Hindlimb muscle (tissue), 1 donor: ENCODE data around the gene PRKAR1B. TPM values are rescaled to one million over a fixed set of nuclear protein-coding genes. Genes with fewer than 3 reads are reported as not detected.

Source experiments
- DNase-seq: peaks from one replicate; pipeline ENCODE4 v3.0.0-alpha.2; 2013
- polyA plus RNA-seq: library from polyadenylated mRNA; unstranded; fragments of 120-200 nt; gene quantifications from one replicate; pipeline ENCODE4 v1.2.1, GENCODE V29; 2013; ENCODE audit not compliant: insufficient read length

The PRKAR1B gene
- polyA plus RNA-seq, 1 donor = 35.7 TPM

- DNase-seq = no peak
These were observed 220.7 kb downstream of the PRKAR1B start for GRCh38 chr7:506391-506831.

DNA sequence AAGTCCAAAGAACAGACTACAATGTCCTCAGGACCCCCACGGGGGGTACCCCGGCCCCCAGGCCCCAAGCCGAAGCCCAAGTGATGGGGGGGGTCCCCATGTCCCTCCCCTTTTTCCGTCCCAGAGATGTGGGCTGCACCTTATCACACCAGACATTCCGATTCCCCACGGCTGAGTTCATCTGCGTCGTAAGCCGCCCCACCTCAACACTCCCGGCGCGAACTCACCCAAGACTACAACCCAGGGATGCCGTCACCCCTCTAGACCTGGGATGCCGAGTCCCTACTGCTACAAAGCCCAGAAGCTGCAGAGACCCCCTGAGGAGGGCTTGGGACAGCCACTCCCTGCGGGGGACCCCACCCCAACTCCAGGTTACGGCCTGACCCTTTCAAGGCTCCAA is 221.9 kb downstream of the PRKAR1B start:
- no peak for DNase-seq

DNA sequence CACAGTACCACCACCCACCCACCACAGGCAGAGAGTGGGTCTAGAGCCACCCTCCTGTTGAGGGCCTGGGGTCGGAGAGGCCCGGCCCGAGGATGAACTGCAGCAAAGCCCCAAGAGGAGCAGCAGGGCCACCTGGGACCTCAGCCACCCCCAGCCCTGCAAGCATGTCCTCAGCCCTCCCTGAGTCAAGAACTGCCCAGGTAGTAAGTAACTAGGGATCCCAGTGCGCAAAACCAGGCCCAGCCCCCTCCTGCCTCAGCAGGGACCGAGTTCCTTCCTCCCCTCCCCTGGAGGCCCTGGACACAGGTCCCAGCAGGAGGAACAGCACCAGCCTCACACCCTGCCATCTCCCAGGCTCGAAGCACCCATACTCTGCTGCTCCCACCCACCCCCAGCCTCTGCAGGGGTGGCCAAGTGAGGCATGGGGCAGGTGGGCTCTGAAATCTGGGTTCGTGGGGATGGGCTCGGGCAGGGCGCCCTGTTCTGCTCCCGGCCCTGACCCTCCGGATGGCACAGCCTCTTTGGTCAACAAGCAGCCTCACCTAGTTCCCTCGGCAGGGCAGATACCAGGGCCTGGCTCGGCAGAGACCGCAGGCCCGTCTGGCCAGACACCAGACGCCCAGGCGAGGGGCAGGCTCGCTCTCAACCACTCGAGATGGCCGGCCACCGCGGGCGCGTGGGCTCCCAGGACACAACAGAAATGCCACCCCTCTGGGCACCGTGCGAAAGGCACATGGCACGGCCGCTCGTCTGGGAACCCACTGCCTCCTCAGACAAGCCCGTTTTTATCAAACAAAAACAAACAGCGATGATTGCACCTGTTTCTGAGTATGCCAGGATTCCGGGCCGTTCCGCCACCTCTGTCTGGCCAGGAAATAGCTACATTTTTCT is 222.6 kb downstream of the PRKAR1B start:
- DNase-seq = no peak

DNA sequence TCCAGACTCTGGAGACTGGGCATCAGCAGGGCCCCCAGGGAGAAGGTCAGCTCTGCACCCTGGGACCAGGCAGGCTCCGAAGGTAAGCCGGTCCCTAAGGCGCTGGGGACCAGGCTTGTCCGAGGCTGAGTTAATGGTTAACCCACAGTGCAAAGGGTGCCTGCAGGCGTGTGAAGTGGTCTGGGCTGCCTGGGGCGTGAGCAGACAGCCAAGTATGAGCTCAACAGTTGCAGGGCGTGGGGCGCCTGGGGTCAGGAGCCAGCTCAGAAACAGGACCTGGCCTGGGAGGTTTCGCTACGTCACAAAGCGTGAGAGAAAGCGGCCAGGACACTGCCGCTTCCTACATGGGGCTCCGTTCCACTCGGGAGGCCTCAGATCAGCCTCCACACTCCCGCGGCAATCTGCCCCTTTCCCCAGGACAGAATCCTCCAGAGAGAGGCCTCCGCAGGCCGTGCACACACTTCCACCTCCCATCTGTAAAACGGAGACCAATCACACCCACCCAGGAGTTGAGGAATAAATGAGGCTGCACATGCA is 223.4 kb downstream of the PRKAR1B start:
- no peak for DNase-seq

GRCh38 chr7:502296-502695 is 224.8 kb downstream of the PRKAR1B start:
- no peak for DNase-seq

DNA sequence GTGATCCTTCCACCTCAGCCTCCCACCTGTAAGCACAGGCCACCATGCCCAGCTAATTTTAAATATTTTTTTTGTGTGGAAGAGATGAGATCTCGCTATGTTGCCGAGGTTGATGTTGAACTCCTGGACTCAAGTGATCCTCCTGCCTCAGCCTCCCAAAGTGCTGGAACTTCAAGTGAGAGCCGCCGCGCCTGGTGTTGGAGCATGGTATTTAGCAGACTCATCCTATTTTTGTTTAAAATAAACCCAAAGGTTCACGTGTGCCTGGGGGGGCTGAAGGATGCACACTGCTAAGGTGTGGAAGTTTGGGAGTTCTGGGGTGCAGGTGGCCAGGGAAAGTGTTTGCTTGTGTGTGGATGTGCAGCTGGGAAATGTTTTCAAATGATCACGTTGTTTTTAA is 225.6 kb downstream of the PRKAR1B start:
- no peak for DNase-seq

DNA sequence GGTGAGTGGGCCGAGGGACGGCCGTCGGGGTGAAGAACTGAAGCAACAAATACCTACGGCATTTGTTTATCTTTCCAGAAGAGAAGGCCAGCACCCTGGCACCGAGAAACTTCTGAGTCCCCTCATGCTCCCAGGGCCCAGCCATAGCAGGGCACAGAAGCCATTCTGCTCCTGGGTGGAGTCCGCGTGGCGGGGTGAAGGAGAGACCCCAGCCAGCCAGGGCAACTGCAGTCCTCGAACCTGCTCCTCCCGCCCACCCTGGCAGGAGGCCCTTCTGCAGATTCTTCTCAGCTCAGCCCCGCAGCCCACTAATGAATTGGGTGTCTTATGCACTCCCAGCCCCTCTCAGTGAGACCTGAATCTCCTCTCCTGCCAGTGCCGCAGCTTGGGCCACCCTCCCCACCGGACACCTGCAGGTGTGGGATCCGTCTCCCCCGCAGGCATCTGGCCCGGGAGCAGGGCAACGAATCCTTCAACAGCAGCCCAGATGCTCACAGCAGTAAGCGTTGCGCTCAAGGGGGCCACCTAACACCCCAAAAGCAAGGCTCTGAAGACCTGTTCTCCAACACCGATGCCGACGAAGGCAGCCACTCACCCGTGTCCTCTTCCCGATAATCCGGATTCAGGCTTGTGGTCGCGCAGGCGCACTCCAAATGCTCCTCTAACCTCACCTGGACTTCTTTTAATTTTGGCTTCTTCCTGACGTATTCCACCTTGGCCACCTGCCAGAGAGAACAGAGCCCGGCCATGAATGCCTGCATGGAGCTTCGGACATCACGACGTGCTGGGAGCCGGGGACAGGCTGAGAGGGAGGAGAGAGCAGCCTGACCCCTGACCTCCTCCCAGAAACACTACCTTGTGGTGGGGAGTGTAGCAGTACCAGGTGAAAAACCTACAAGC is 226.3 kb downstream of the PRKAR1B start:
- no peak for DNase-seq

DNA sequence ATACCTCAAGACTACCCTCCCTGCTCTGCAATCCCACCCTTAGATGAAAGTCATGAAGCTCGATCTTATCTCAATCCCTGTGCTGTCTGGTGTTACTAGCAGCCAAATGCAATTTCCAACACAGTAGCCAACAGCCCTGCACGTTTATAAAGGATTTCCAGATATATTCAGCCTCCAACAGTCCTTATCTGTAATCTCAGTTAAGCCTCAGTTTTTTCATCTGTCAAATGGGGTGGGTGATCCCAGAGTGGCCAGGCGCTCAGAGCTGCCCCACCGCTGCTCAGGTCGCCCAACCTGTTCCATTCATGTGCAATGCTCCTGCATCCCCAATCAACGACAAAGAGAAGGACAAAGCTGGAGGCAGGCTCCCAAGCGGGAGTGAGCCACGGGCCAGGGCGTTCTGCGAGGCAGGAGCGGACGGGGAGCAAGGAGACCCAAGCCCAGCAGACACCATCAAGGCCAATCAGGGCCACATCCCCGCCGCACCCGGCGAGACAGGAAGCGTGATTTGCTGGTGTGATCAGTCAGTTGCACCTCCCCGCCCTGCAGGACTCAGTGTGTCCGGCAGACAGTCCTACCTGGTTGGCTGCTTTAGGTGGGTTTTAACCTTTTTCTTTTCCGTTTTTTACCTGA is 227.1 kb downstream of the PRKAR1B start:
- no peak for DNase-seq

Other genes starting within 250 kb of the PRKAR1B start
- gene PDGFA, start 207.4 kb downstream of the PRKAR1B start, polyA plus RNA-seq = 33.2 TPM
- gene DNAAF5, start 582 bp downstream of the PRKAR1B start, polyA plus RNA-seq = 31.6 TPM
- gene SUN1, start 105.2 kb upstream of the PRKAR1B start, polyA plus RNA-seq = 227 TPM
- 50.6 TPM for gene GET4, start 149.3 kb upstream of the PRKAR1B start, polyA plus RNA-seq
- gene ADAP1, start 227.4 kb upstream of the PRKAR1B start, polyA plus RNA-seq = 2.1 TPM
- gene COX19, start 248.3 kb upstream of the PRKAR1B start, polyA plus RNA-seq = 13.1 TPM